ENCODE results near the gene CTDNEP1.

DNA sequence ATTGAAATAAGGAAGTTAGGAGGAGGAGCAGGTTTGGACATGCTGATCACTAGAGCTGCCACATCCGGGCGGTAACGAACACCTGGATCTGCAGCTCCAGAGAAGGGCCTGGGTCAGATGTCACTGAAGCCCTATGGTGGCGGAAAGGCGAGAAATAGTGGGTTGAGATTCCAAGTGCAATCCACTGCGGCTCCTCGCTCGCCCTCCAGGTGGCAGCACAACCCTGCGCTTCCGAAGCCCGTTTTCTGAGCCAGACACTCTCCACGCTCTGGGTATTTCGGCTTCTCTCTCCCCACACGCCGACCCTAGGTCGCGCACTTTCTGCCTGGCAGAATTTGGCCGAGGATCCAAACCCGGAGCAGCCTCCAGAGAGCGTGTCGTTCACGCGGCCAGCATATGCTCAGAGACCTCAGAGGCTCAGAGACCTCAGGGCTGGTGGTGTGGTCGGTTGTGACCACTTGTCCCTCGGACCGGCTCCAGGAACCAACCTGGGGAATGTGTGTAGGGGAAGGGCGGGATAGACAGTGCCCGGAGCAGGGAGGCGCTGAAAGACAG, 29.1 kb upstream of the CTDNEP1 start:
- TF ChIP-seq, protein P1, sequence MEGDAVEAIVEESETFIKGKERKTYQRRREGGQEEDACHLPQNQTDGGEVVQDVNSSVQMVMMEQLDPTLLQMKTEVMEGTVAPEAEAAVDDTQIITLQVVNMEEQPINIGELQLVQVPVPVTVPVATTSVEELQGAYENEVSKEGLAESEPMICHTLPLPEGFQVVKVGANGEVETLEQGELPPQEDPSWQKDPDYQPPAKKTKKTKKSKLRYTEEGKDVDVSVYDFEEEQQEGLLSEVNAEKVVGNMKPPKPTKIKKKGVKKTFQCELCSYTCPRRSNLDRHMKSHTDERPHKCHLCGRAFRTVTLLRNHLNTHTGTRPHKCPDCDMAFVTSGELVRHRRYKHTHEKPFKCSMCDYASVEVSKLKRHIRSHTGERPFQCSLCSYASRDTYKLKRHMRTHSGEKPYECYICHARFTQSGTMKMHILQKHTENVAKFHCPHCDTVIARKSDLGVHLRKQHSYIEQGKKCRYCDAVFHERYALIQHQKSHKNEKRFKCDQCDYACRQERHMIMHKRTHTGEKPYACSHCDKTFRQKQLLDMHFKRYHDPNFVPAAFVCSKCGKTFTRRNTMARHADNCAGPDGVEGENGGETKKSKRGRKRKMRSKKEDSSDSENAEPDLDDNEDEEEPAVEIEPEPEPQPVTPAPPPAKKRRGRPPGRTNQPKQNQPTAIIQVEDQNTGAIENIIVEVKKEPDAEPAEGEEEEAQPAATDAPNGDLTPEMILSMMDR (IDR thresholded peaks at IDR 0.05; ENCODE audit: insufficient read depth, low read depth, low read length), result peak; percentile 91
- TF ChIP-seq EZH2 (IDR thresholded peaks at IDR 0.05; ENCODE audit: insufficient read depth, low read length), result no peak

Measured in astrocyte (in vitro differentiated cells and primary cell).